ENCODE data around the gene TIMELESS. TPM values are rescaled to one million over a fixed set of nuclear protein-coding genes. Genes with fewer than 3 reads are reported as not detected.

Gene TIMELESS
- total and polyA plus RNA-seq, 2 experiments from 2014 or later, result 7.9 to 12.4 TPM

DNA sequence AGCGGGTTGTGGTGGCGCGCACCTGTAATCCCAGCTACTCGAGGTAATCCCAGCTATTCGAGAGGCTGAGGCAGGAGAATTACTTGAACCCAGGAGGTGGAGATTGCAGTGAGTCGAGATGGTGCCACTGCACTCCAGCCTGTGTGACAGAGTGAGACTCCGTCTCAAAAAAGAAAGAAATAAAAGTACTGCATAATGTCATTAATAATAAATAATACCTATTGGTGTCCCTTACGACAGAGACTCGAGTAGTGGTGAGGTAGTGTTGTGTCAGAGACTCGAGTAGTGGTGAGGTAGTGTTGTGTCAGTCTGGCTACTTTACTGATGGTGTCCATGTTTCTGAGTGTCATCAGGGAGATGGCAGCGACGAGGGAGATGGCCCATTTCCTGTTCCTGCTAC is 37.5 kb upstream of the TIMELESS start:
- Histone ChIP-seq H3K36me3 (replicated peaks; ENCODE audit: insufficient read depth, low read depth) (no peaks in the 10 kb centered on the region), H3K9me2 (replicated peaks; ENCODE audit: insufficient read depth) (no peaks in the 10 kb centered on the region), H3K27me3 (peaks cover 30% of the 10 kb centered on the region), H3K79me2 (no peaks in the 10 kb centered on the region), H3K4me3 (no peak overlapping the region), H2AFZ (no peak overlapping the region), H3K9me3 (ENCODE audit: low read depth) (no peaks in the 10 kb centered on the region), H3K4me2 (no peak overlapping the region), H3K4me1 (ENCODE audit: insufficient read depth) (no peaks in the 10 kb centered on the region), H3K27ac (no peak overlapping the region), H4K20me1 (ENCODE audit: insufficient read depth, poor library complexity, severe bottlenecking) (no peaks in the 10 kb centered on the region)
- TF ChIP-seq, protein P1, sequence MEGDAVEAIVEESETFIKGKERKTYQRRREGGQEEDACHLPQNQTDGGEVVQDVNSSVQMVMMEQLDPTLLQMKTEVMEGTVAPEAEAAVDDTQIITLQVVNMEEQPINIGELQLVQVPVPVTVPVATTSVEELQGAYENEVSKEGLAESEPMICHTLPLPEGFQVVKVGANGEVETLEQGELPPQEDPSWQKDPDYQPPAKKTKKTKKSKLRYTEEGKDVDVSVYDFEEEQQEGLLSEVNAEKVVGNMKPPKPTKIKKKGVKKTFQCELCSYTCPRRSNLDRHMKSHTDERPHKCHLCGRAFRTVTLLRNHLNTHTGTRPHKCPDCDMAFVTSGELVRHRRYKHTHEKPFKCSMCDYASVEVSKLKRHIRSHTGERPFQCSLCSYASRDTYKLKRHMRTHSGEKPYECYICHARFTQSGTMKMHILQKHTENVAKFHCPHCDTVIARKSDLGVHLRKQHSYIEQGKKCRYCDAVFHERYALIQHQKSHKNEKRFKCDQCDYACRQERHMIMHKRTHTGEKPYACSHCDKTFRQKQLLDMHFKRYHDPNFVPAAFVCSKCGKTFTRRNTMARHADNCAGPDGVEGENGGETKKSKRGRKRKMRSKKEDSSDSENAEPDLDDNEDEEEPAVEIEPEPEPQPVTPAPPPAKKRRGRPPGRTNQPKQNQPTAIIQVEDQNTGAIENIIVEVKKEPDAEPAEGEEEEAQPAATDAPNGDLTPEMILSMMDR (IDR thresholded peaks at IDR 0.05; ENCODE audit: poor library complexity), result no peak
- TF ChIP-seq EZH2 (IDR thresholded peaks at IDR 0.05; ENCODE audit: borderline replicate concordance), result no peak
- no peak for TF ChIP-seq EZH2phosphoT487 (IDR thresholded peaks at IDR 0.05; ENCODE audit: low read depth, severe bottlenecking, unreplicated experiment)
- DNase-seq (ENCODE audit: low spot score), result no peak
- 87% methylated on average over 12 of the region's 12 CpGs for WGBS (ENCODE audit: low lambda C conversion rate, missing lambda C conversion rate)

DNA sequence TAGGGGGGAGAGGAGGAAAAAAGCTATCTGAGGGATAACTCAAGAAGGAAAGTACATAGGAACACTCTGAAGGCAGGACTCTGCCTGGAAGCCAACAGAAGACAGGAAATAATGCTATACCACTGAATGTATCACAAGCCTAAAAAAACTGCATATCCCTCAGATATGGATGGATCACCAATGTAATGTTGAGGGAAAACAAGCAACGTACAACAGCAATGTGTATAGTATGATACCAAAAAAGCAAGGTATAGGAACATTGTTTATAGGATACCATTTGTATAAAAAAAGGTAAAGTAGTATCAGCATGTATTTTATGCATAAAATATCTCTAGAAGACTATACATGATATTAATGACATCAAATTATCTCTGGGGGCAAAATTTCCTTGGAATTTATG is 35.3 kb upstream of the TIMELESS start:
- Histone ChIP-seq H4K20me1 (ENCODE audit: insufficient read depth, poor library complexity, severe bottlenecking) (no peaks in the 10 kb centered on the region), H2AFZ (no peak overlapping the region), H3K9me2 (replicated peaks; ENCODE audit: insufficient read depth) (no peaks in the 10 kb centered on the region), H3K36me3 (replicated peaks; ENCODE audit: insufficient read depth, low read depth) (no peaks in the 10 kb centered on the region), H3K27ac (no peak overlapping the region), H3K79me2 (no peaks in the 10 kb centered on the region), H3K27me3 (peaks cover 18% of the 10 kb centered on the region), H3K9me3 (ENCODE audit: low read depth) (no peaks in the 10 kb centered on the region), H3K4me1 (ENCODE audit: insufficient read depth) (no peaks in the 10 kb centered on the region), H3K4me3 (no peak overlapping the region), H3K4me2 (no peak overlapping the region)
- TF ChIP-seq, protein P1 (IDR thresholded peaks at IDR 0.05; ENCODE audit: poor library complexity), result no peak
- no peak for TF ChIP-seq EZH2 (IDR thresholded peaks at IDR 0.05; ENCODE audit: borderline replicate concordance)
- TF ChIP-seq EZH2phosphoT487 (IDR thresholded peaks at IDR 0.05; ENCODE audit: low read depth, severe bottlenecking, unreplicated experiment), result no peak
- 92% methylated on average over 1 of the region's 1 CpG for WGBS (ENCODE audit: low lambda C conversion rate, missing lambda C conversion rate)
- DNase-seq (ENCODE audit: low spot score), result no peak

DNA sequence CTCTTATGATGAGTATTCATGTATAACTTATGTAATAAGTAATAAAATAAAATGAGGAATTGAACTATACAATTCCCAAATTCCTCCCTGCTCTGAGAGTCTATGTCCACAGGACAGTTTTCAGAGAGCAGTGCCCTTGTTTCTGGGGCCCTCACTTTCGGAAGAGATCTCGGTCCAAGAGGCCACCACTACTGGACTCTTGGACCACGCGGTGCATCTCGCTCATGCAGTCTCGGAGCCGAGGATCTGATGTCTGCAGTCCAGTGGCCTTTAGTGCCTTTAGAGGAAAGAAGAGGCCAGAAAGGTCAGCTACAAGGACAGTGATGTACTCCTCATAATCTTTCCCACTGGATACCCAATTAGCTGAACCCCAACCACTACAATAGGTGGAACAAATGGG is 30.4 kb upstream of the TIMELESS start:
- Histone ChIP-seq H2AFZ (no peak overlapping the region), H3K27me3 (no peaks in the 10 kb centered on the region), H3K4me1 (ENCODE audit: insufficient read depth) (no peaks in the 10 kb centered on the region), H3K4me3 (no peak overlapping the region), H3K9me2 (replicated peaks; ENCODE audit: insufficient read depth) (no peaks in the 10 kb centered on the region), H3K79me2 (no peaks in the 10 kb centered on the region), H3K9me3 (ENCODE audit: low read depth) (no peaks in the 10 kb centered on the region), H3K4me2 (no peak overlapping the region), H3K36me3 (replicated peaks; ENCODE audit: insufficient read depth, low read depth) (no peaks in the 10 kb centered on the region), H3K27ac (no peak overlapping the region), H4K20me1 (ENCODE audit: insufficient read depth, poor library complexity, severe bottlenecking) (no peaks in the 10 kb centered on the region)
- 93% methylated on average over 7 of the region's 7 CpGs for WGBS (ENCODE audit: low lambda C conversion rate, missing lambda C conversion rate)
- no peak for DNase-seq (ENCODE audit: low spot score)
- TF ChIP-seq EZH2 (IDR thresholded peaks at IDR 0.05; ENCODE audit: borderline replicate concordance) (no peak), EZH2phosphoT487 (IDR thresholded peaks at IDR 0.05; ENCODE audit: low read depth, severe bottlenecking, unreplicated experiment) (no peak)
- TF ChIP-seq, protein P1 (IDR thresholded peaks at IDR 0.05; ENCODE audit: poor library complexity), result no peak

All from hepatocyte (in vitro differentiated cells).